ENCODE data around the gene SIT1. TPM values are rescaled to one million over a fixed set of nuclear protein-coding genes. Genes with fewer than 3 reads are reported as not detected.

SIT1 gene
- total RNA-seq, 1 donor, result not detected

GRCh38 chr9:35656348-35656747 lies 5.6 kb upstream of the SIT1 start:
- no peak overlapping the region for H3K4me3 ChIP-seq (ENCODE audit: low read depth, low read length)
- no peak for DNase-seq (ENCODE audit: low read depth)
- no peak for TF ChIP-seq CTCF (IDR thresholded peaks at IDR 0.05; ENCODE audit: insufficient read depth, low read depth, low read length)

GRCh38 chr9:35653611-35654010 lies 2.9 kb upstream of the SIT1 start:
- no peak for TF ChIP-seq CTCF (IDR thresholded peaks at IDR 0.05; ENCODE audit: insufficient read depth, low read depth, low read length)
- no peak overlapping the region for H3K4me3 ChIP-seq (ENCODE audit: low read depth, low read length)
- DNase-seq (ENCODE audit: low read depth), result no peak

GRCh38 chr9:35652829-35653209 lies 2.1 kb upstream of the SIT1 start:
- no peak for TF ChIP-seq CTCF (IDR thresholded peaks at IDR 0.05; ENCODE audit: insufficient read depth, low read depth, low read length)
- DNase-seq (ENCODE audit: low read depth), result peak; percentile 42
- no peak overlapping the region for H3K4me3 ChIP-seq (ENCODE audit: low read depth, low read length)

- TF ChIP-seq CTCF (IDR thresholded peaks at IDR 0.05; ENCODE audit: insufficient read depth, low read depth, low read length), result no peak
- H3K4me3 ChIP-seq (ENCODE audit: low read depth, low read length), result no peak overlapping the region
- peak; percentile 77 for DNase-seq (ENCODE audit: low read depth)
These were observed 1.5 kb upstream of the SIT1 start for GRCh38 chr9:35651956-35652828.

GRCh38 chr9:35649431-35650340 lies 1.0 kb downstream of the SIT1 start:
- DNase-seq (ENCODE audit: low read depth), result no peak
- no peak overlapping the region for H3K4me3 ChIP-seq (ENCODE audit: low read depth, low read length)

More at GRCh38 chr9:35649431-35650340, 1.0 kb downstream of the SIT1 start:
- TF ChIP-seq CTCF (IDR thresholded peaks at IDR 0.05; ENCODE audit: insufficient read depth, low read depth, low read length), result no peak

Data from fibroblast of villous mesenchyme (primary cell).